Measurements from ENCODE around the gene APOBEC3A.

The APOBEC3A gene

DNA sequence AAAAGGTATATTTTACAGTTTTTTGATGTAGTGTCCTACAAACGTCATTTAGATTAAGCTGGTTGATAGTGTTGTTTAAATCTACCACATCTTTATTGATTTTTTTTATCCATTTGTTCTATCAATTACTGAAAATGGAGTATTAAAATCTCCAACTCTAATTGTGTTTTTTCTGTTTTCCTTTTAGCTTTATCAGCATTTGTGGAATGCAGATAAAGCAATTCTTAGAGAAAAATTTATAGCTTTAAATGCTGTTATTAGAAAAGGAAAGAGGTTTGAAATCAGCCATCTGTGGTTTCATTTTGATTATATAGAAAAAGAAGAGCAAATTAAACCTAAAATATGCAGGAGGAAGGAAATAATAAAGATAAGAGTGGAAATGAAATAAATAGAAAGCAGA is 46.0 kb upstream of the APOBEC3A start:
- ATAC-seq, result no peak
- TF ChIP-seq TCF4 (CRISPR knock-in tag; IDR thresholded peaks at IDR 0.05; ENCODE audit: borderline replicate concordance), result 0 out of 2 replicates have a peak, but pooled peaks have one; percentile 16
- TF ChIP-seq, protein P1, sequence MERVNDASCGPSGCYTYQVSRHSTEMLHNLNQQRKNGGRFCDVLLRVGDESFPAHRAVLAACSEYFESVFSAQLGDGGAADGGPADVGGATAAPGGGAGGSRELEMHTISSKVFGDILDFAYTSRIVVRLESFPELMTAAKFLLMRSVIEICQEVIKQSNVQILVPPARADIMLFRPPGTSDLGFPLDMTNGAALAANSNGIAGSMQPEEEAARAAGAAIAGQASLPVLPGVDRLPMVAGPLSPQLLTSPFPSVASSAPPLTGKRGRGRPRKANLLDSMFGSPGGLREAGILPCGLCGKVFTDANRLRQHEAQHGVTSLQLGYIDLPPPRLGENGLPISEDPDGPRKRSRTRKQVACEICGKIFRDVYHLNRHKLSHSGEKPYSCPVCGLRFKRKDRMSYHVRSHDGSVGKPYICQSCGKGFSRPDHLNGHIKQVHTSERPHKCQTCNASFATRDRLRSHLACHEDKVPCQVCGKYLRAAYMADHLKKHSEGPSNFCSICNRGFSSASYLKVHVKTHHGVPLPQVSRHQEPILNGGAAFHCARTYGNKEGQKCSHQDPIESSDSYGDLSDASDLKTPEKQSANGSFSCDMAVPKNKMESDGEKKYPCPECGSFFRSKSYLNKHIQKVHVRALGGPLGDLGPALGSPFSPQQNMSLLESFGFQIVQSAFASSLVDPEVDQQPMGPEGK (CRISPR knock-in tag; IDR thresholded peaks at IDR 0.05; ENCODE audit: borderline replicate concordance), result no peak

DNA sequence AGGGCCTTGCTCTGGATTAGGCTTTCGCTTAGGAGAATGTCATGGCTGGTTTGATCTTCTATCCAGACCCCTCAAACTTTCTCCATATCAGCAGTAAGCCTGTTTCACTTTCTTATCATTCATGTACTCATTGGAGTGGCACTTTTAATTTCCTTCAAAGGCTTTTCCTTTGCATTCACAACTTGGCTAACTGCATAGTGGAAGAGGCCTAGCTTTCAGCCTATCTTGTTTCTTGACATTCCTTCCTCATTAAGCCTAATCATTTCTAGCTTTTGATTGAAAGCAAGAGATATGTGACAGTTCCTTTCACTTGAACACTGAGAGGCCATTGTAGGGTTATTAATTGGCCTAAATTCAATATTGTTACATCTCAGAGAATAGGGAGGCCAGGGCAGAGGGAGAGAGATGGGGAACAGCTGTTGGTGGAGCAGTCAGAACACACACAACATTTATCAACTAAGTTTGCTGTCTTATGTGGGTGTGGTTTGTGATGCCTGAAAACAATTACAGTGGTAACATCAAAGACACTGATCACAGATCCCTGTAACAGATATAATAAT is 37.7 kb upstream of the APOBEC3A start:
- no peak for ATAC-seq
- TF ChIP-seq, protein P1 (CRISPR knock-in tag; IDR thresholded peaks at IDR 0.05; ENCODE audit: borderline replicate concordance), result no peak
- TF ChIP-seq GLIS3 (CRISPR knock-in tag; IDR thresholded peaks at IDR 0.05) (no peak), PPARA (CRISPR knock-in tag; IDR thresholded peaks at IDR 0.05; ENCODE audit: borderline replicate concordance) (no peak), SNAI2 (CRISPR knock-in tag; IDR thresholded peaks at IDR 0.05) (no peak), ZNF8 (CRISPR knock-in tag; IDR thresholded peaks at IDR 0.05) (no peak), TOX (CRISPR knock-in tag; IDR thresholded peaks at IDR 0.05; ENCODE audit: borderline replicate concordance) (no peak), ZFP3 (CRISPR knock-in tag; IDR thresholded peaks at IDR 0.05) (no peak)
- TF ChIP-seq, protein P2, sequence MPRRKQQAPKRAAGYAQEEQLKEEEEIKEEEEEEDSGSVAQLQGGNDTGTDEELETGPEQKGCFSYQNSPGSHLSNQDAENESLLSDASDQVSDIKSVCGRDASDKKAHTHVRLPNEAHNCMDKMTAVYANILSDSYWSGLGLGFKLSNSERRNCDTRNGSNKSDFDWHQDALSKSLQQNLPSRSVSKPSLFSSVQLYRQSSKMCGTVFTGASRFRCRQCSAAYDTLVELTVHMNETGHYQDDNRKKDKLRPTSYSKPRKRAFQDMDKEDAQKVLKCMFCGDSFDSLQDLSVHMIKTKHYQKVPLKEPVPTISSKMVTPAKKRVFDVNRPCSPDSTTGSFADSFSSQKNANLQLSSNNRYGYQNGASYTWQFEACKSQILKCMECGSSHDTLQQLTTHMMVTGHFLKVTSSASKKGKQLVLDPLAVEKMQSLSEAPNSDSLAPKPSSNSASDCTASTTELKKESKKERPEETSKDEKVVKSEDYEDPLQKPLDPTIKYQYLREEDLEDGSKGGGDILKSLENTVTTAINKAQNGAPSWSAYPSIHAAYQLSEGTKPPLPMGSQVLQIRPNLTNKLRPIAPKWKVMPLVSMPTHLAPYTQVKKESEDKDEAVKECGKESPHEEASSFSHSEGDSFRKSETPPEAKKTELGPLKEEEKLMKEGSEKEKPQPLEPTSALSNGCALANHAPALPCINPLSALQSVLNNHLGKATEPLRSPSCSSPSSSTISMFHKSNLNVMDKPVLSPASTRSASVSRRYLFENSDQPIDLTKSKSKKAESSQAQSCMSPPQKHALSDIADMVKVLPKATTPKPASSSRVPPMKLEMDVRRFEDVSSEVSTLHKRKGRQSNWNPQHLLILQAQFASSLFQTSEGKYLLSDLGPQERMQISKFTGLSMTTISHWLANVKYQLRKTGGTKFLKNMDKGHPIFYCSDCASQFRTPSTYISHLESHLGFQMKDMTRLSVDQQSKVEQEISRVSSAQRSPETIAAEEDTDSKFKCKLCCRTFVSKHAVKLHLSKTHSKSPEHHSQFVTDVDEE (CRISPR knock-in tag; IDR thresholded peaks at IDR 0.05), result no peak
- TF ChIP-seq, protein P3, sequence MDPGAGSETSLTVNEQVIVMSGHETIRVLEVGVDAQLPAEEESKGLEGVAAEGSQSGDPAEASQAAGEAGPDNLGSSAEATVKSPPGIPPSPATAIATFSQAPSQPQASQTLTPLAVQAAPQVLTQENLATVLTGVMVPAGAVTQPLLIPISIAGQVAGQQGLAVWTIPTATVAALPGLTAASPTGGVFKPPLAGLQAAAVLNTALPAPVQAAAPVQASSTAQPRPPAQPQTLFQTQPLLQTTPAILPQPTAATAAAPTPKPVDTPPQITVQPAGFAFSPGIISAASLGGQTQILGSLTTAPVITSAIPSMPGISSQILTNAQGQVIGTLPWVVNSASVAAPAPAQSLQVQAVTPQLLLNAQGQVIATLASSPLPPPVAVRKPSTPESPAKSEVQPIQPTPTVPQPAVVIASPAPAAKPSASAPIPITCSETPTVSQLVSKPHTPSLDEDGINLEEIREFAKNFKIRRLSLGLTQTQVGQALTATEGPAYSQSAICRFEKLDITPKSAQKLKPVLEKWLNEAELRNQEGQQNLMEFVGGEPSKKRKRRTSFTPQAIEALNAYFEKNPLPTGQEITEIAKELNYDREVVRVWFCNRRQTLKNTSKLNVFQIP (CRISPR knock-in tag; IDR thresholded peaks at IDR 0.05; ENCODE audit: borderline replicate concordance, low read depth), result no peak

DNA sequence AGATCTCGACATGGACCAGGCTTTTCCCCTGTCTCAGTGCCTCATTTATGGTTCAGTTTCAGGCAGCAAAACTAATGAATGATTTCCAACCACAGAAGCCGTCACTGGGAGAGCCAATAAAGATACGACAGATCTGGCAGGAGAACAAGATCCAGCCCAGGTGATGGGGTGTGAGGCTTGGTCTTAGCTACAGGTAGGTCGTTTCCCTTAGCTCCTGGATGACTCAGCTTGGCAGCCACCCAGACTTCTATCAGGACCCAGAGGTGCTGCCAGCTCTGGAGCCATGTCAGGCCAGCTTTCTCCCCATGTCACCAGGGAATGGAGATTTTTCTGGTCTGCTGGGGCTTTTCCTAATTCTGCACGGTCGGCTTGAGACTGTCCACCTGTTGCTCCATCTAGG is 36.3 kb upstream of the APOBEC3A start:
- ATAC-seq, result no peak

DNA sequence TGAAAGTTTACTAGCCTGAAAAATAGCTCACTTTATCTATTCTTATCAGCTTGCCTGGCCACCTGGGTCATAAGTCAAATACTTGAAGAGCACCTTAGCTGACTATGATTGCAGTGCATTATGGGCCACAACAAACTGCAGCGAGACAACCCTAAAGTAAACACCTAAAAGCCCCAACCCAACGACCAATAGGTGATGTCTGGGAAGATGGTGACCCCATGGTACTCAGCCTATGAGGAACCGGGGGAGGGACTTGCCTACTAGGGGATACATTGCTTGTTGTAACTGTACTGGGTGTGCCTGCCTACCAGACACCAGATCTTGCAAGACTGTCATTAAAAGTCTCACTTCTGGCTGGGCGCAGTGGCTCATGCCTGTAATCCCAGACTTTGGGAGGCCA is 35.6 kb upstream of the APOBEC3A start:
- no peak for ATAC-seq
- TF ChIP-seq, protein P1 (CRISPR knock-in tag; IDR thresholded peaks at IDR 0.05; ENCODE audit: borderline replicate concordance), result no peak
- TF ChIP-seq ZFP3 (CRISPR knock-in tag; IDR thresholded peaks at IDR 0.05), result no peak
- TF ChIP-seq CSDC2 (CRISPR knock-in tag; IDR thresholded peaks at IDR 0.05), result no peak
- TF ChIP-seq, protein P4, sequence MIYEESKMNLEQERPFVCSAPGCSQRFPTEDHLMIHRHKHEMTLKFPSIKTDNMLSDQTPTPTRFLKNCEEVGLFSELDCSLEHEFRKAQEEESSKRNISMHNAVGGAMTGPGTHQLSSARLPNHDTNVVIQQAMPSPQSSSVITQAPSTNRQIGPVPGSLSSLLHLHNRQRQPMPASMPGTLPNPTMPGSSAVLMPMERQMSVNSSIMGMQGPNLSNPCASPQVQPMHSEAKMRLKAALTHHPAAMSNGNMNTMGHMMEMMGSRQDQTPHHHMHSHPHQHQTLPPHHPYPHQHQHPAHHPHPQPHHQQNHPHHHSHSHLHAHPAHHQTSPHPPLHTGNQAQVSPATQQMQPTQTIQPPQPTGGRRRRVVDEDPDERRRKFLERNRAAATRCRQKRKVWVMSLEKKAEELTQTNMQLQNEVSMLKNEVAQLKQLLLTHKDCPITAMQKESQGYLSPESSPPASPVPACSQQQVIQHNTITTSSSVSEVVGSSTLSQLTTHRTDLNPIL (CRISPR knock-in tag; IDR thresholded peaks at IDR 0.05; ENCODE audit: low read depth), result no peak
- no peak for TF ChIP-seq ZNF565 (CRISPR knock-in tag; conservative IDR thresholded peaks at IDR 0.05; ENCODE audit: low read depth)
- no peak for TF ChIP-seq BACH2 (CRISPR knock-in tag; IDR thresholded peaks at IDR 0.05; ENCODE audit: borderline replicate concordance)
- TF ChIP-seq ZFP30 (CRISPR knock-in tag; IDR thresholded peaks at IDR 0.05), result no peak
- TF ChIP-seq ZNF8 (CRISPR knock-in tag; IDR thresholded peaks at IDR 0.05), result no peak
- TF ChIP-seq, protein P5, sequence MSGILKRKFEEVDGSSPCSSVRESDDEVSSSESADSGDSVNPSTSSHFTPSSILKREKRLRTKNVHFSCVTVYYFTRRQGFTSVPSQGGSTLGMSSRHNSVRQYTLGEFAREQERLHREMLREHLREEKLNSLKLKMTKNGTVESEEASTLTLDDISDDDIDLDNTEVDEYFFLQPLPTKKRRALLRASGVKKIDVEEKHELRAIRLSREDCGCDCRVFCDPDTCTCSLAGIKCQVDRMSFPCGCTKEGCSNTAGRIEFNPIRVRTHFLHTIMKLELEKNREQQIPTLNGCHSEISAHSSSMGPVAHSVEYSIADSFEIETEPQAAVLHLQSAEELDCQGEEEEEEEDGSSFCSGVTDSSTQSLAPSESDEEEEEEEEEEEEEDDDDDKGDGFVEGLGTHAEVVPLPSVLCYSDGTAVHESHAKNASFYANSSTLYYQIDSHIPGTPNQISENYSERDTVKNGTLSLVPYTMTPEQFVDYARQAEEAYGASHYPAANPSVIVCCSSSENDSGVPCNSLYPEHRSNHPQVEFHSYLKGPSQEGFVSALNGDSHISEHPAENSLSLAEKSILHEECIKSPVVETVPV (CRISPR knock-in tag; IDR thresholded peaks at IDR 0.05), result no peak
- TF ChIP-seq GLIS3 (CRISPR knock-in tag; IDR thresholded peaks at IDR 0.05), result no peak

More for the DNA sequence above, 36.3 kb upstream of the APOBEC3A start:
- TF ChIP-seq BACH2 (CRISPR knock-in tag; IDR thresholded peaks at IDR 0.05; ENCODE audit: borderline replicate concordance) (no peak), ESRRG (CRISPR knock-in tag; IDR thresholded peaks at IDR 0.05) (no peak), TCF4 (CRISPR knock-in tag; IDR thresholded peaks at IDR 0.05; ENCODE audit: borderline replicate concordance) (no peak), ZNF565 (CRISPR knock-in tag; conservative IDR thresholded peaks at IDR 0.05; ENCODE audit: low read depth) (no peak), CSDC2 (CRISPR knock-in tag; IDR thresholded peaks at IDR 0.05) (no peak), PPARA (CRISPR knock-in tag; IDR thresholded peaks at IDR 0.05; ENCODE audit: borderline replicate concordance) (no peak), ISL1 (CRISPR knock-in tag; IDR thresholded peaks at IDR 0.05) (no peak)
- TF ChIP-seq, protein P3 (CRISPR knock-in tag; IDR thresholded peaks at IDR 0.05; ENCODE audit: borderline replicate concordance, low read depth), result no peak

Data from SK-N-SH treated with all-trans-retinoic acid at 6 μM for 48 hours (cell line).